ENCODE data around the gene NCAM2. TPM values are rescaled to one million over a fixed set of nuclear protein-coding genes. Genes with fewer than 3 reads are reported as not detected.

The NCAM2 gene
- total RNA-seq, 4 donors from 2014 or later = 0.96 to 1.6 TPM; not detected in 2

- no peak overlapping the region for H3K4me3 ChIP-seq
These were observed 66.1 kb downstream of the NCAM2 start for GRCh38 chr21:21064353-21064752.

DNA sequence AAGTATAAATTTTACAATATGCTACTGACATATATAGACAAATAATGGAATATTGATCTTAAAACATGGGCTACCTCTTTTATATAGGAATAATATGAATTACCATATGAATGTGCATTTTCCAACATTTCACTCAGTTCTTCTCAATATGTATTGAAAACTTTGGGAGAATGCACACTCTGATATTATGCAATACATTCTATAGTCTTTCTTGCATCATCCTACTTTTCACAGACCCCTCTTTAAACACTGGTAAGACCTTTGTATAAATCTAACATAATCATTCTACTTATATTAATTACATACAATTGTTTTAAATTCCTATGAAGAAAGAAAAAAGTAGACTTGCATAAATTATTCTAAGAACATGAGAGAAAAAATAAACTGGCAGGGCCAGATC, 69.2 kb downstream of the NCAM2 start:
- no peaks in the 10 kb centered on the region for H3K4me1 ChIP-seq
- TF ChIP-seq CTCF (IDR thresholded peaks at IDR 0.05) (no peak), EP300 (IDR thresholded peaks at IDR 0.05; ENCODE audit: low read depth) (no peak), POLR2AphosphoS5 (IDR thresholded peaks at IDR 0.05) (no peak), POLR2A (IDR thresholded peaks at IDR 0.05) (no peak)
- intact Hi-C loops (cut with DNase I; ENCODE audit: low total_unique reads) (no loop called here), in situ Hi-C loops (cut with MboI; ENCODE audit: low pct_ligation_motif_present in 1 of 4, low pct_unique_long_range_greater_than_20kb in 1 of 4, low sequenced_read_pairs in 3 of 4) (no loop called here)
- DNase-seq = no peak
- H3K36me3 ChIP-seq = no peaks in the 10 kb centered on the region
- H3K27ac ChIP-seq = no peak overlapping the region
- no peaks in the 10 kb centered on the region for H3K27me3 ChIP-seq
- H3K4me3 ChIP-seq = no peak overlapping the region
- H3K9me3 ChIP-seq = no peaks in the 10 kb centered on the region

More at GRCh38 chr21:21064353-21064752, 66.1 kb downstream of the NCAM2 start:
- no peak overlapping the region for H3K27ac ChIP-seq
- TF ChIP-seq POLR2AphosphoS5 (IDR thresholded peaks at IDR 0.05) = no peak
- no peak for TF ChIP-seq CTCF (IDR thresholded peaks at IDR 0.05)
- no peak for TF ChIP-seq EP300 (IDR thresholded peaks at IDR 0.05; ENCODE audit: low read depth)
- no peak for TF ChIP-seq POLR2A (IDR thresholded peaks at IDR 0.05)
- H3K4me1 ChIP-seq = no peaks in the 10 kb centered on the region
- no peaks in the 10 kb centered on the region for H3K9me3 ChIP-seq
- intact Hi-C loops (cut with DNase I; ENCODE audit: low total_unique reads) (no loop called here), in situ Hi-C loops (cut with MboI; ENCODE audit: low pct_ligation_motif_present in 1 of 4, low pct_unique_long_range_greater_than_20kb in 1 of 4, low sequenced_read_pairs in 3 of 4) (no loop called here)
- H3K27me3 ChIP-seq = no peaks in the 10 kb centered on the region
- no peak for DNase-seq
- H3K36me3 ChIP-seq = no peaks in the 10 kb centered on the region
- WGBS, 2 donors (ENCODE audit: low coverage in 1 of 2) = 44 to 71% methylated on average over 1 of the region's 1 CpG

GRCh38 chr21:21074305-21074704, 76.1 kb downstream of the NCAM2 start:
- intact Hi-C loops (cut with DNase I; ENCODE audit: low total_unique reads) (no loop called here), in situ Hi-C loops (cut with MboI; ENCODE audit: low pct_ligation_motif_present in 1 of 4, low pct_unique_long_range_greater_than_20kb in 1 of 4, low sequenced_read_pairs in 3 of 4) (no loop called here)
- no peak for DNase-seq
- H3K4me1 ChIP-seq = no peaks in the 10 kb centered on the region
- 70 to 81% methylated on average over 3 of the region's 3 CpGs for WGBS, 2 donors (ENCODE audit: low coverage in 1 of 2)
- no peaks in the 10 kb centered on the region for H3K9me3 ChIP-seq
- H3K36me3 ChIP-seq = no peaks in the 10 kb centered on the region
- H3K27me3 ChIP-seq = no peaks in the 10 kb centered on the region
- TF ChIP-seq POLR2AphosphoS5 (IDR thresholded peaks at IDR 0.05) (no peak), EP300 (IDR thresholded peaks at IDR 0.05; ENCODE audit: low read depth) (no peak), CTCF (IDR thresholded peaks at IDR 0.05) (no peak), POLR2A (IDR thresholded peaks at IDR 0.05) (no peak)
- H3K4me3 ChIP-seq = no peak overlapping the region
- no peak overlapping the region for H3K27ac ChIP-seq

DNA sequence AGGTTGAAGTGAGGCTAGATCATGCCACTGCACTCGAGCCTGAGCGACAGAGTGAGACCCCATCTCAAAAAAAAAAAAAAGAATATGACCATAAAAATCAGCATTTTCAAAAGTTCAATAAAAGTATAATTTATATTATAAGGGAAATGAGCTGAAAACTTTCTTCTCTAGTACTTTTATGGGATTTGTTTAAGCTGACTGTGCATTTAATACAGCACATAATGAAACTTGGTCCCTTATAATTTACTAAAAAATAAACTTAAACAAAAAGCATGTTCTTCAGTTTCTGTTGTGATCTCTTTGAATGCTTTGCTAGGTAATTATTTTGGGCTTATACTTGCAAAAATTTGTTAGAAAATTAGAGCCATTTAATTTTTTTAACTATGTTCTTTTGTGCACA, 77.8 kb downstream of the NCAM2 start:
- H3K27ac ChIP-seq = no peak overlapping the region
- H3K27me3 ChIP-seq = no peaks in the 10 kb centered on the region
- no peaks in the 10 kb centered on the region for H3K9me3 ChIP-seq
- H3K36me3 ChIP-seq = no peaks in the 10 kb centered on the region
- no peak overlapping the region for H3K4me3 ChIP-seq
- DNase-seq = no peak
- intact Hi-C loops (cut with DNase I; ENCODE audit: low total_unique reads) (loop anchor here (5.0 kb wide), 1 partner anchor 211 kb away; no protein-coding TSS in a partner anchor), in situ Hi-C loops (cut with MboI; ENCODE audit: low pct_ligation_motif_present in 1 of 4, low pct_unique_long_range_greater_than_20kb in 1 of 4, low sequenced_read_pairs in 3 of 4) (no loop called here)
- no peaks in the 10 kb centered on the region for H3K4me1 ChIP-seq
- TF ChIP-seq EP300 (IDR thresholded peaks at IDR 0.05; ENCODE audit: low read depth) (no peak), CTCF (IDR thresholded peaks at IDR 0.05) (no peak), POLR2A (IDR thresholded peaks at IDR 0.05) (no peak), POLR2AphosphoS5 (IDR thresholded peaks at IDR 0.05) (no peak)
- WGBS, 2 donors (ENCODE audit: low coverage in 1 of 2) = 68 to 80% methylated on average over 2 of the region's 2 CpGs
